Activated naive CD8-positive, alpha-beta T cell treated with anti-CD3 and anti-CD28 coated beads for 36 hours (primary cell): Measurements from ENCODE around the gene PLXNB2. TPM values are rescaled to one million over a fixed set of nuclear protein-coding genes. Genes with fewer than 3 reads are reported as not detected.

ENCODE experiments used
- DNase-seq: peaks from one replicate; pipeline ENCODE4 v3.0.0; 2021
- H3K27ac Mint-ChIP-seq: one replicate; pipeline ENCODE4 v1.8.0; 2022; ENCODE audit warnings: mild to moderate bottlenecking, moderate library complexity, mixed read lengths
- H3K27me3 Mint-ChIP-seq: one replicate; pipeline ENCODE4 v1.8.0; 2022; ENCODE audit warnings: mild to moderate bottlenecking, mixed read lengths
- H3K36me3 Mint-ChIP-seq: one replicate; pipeline ENCODE4 v1.8.0; 2021; ENCODE audit warnings: mild to moderate bottlenecking, mixed read lengths
- H3K4me1 Mint-ChIP-seq: one replicate; pipeline ENCODE4 v1.8.0; 2021; ENCODE audit warnings: mixed read lengths
- H3K4me3 Mint-ChIP-seq: one replicate; pipeline ENCODE4 v1.8.0; 2022; ENCODE audit warnings: mild to moderate bottlenecking, moderate library complexity, mixed read lengths
- H3K9me3 Mint-ChIP-seq: one replicate; pipeline ENCODE4 v1.8.0; 2022; ENCODE audit warnings: mixed read lengths
- total RNA-seq, 2 experiments: library from RNA; stranded (reverse); gene quantifications; one replicate each; pipeline ENCODE4 v1.2.3, GENCODE V29; 2021

PLXNB2 gene
- total RNA-seq, 2 experiments from 2014 or later: 16.1 to 16.8 TPM

DNA sequence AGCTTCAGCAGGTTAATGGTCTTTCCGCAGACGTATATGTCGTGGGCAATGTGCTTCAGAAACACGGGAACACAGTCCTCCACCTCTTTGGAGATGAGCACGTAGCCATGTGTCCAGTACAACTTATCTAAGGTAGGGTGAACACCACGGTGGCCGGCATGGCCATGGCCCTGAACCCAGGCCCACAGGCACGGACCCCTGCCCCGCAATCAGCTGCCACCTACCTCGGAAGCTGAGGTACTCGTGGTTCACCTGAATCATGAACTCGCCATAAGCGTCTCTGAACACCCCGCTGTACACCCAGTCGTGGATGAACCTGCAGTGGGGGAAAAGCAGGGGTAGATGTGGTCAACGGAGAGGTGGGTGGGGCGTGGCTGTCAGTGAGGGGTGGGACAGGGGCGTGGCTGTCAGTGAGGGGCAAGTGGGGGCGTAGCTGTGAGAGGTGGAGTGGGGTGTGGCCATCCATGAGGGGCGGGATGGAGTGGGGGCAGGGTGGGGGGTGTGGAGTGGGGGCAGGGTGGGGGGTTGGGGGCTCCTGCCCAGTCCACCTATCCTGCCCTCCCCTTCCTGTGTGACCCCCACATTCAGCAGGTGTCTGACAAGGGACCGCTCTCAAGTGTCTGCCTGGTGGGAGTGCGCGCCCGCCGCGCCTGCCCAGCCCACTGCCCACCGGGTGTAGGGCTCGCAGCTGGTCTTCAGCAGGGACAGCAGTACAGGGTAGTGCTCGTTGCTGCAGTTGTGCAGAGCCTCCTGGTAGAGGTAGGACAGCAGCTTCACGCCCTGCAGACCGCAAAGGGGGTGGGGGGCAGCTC lies 81.2 kb downstream of the PLXNB2 start:
- H3K27ac Mint-ChIP-seq: no peak overlapping the region
- H3K4me1 Mint-ChIP-seq: no peaks in the 10 kb centered on the region

DNA sequence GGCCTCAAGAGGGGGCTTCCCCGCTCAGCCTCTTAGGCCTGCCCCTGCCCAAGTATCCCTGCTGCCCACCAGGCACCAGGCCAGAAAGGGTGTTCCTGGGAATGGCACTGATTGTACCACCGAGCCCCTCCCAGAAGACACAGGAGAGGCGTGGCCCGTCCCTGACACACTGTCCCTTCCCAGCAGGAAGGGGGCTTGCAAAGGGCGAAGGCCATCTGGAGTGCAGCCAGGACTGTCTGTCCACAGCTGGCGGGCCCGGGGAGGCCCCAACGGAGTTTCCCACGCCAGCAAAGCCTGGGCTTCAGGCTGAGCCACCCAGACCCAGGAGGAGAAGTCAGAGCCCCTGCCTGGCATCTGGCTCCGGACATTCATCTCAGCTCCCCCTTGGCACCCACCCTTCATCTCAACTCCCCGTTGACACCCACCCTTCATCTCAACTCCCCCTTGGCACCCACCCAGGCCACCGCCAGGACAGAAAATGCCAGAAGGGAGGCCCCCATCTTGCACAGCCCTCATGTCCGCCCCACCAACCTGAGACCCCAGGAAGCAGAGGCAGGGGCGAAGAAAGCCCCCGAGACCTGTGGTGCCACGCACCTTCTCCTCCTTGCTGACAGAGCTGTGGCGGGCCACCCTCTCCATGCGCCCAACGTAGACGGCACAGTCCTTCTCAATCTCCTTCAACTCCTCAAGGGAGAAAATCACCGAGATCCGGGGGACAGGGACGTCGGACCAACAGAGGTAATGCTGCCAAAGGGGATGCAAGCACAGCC lies 82.1 kb downstream of the PLXNB2 start:
- Mint-ChIP-seq H3K4me1 (no peaks in the 10 kb centered on the region), H3K9me3 (no peaks in the 10 kb centered on the region), H3K4me3 (no peak overlapping the region), H3K27ac (no peak overlapping the region), H3K36me3 (peaks cover 9% of the 10 kb centered on the region), H3K27me3 (no peaks in the 10 kb centered on the region)
- DNase-seq: no peak

More for the DNA sequence above, 81.2 kb downstream of the PLXNB2 start:
- H3K9me3 Mint-ChIP-seq: no peaks in the 10 kb centered on the region
- H3K27me3 Mint-ChIP-seq: no peaks in the 10 kb centered on the region
- H3K36me3 Mint-ChIP-seq: peaks cover 5% of the 10 kb centered on the region
- no peak for DNase-seq
- no peak overlapping the region for H3K4me3 Mint-ChIP-seq

Other genes with a start within 250 kb of the PLXNB2 start
- gene TTLL8, start 249.3 kb downstream of the PLXNB2 start, total RNA-seq: not detected
- 1 to 10 TPM; 1.5 to 2.1 TPM for gene MLC1, start 222.2 kb downstream of the PLXNB2 start, total RNA-seq
- under 1 TPM; 0.14 to 0.23 TPM for gene MOV10L1, start 217.6 kb downstream of the PLXNB2 start, total RNA-seq
- gene PANX2, start 136.9 kb downstream of the PLXNB2 start, total RNA-seq: 1 to 10 TPM in 1 of 2 experiments, under 1 TPM in 1; 0.66 to 1.0 TPM
- 10 to 100 TPM; 77.8 to 79.4 TPM for gene TRABD, start 121.7 kb downstream of the PLXNB2 start, total RNA-seq
- 10 to 100 TPM; 20.0 to 20.9 TPM for gene SELENOO, start 106.6 kb downstream of the PLXNB2 start, total RNA-seq
- 10 to 100 TPM; 38.7 to 41.7 TPM for gene TUBGCP6, start 62.6 kb downstream of the PLXNB2 start, total RNA-seq
- gene HDAC10, start 56.4 kb downstream of the PLXNB2 start, total RNA-seq: 10 to 100 TPM; 37.3 to 42.3 TPM
- 1 to 10 TPM; 3.5 to 3.6 TPM for gene MAPK12, start 46.0 kb downstream of the PLXNB2 start, total RNA-seq
- gene MAPK11, start 37.3 kb downstream of the PLXNB2 start, total RNA-seq: 1 to 10 TPM; 3.2 to 3.3 TPM
- gene DENND6B, start 19.4 kb upstream of the PLXNB2 start, total RNA-seq: 1 to 10 TPM; 4.2 to 4.7 TPM
- gene PPP6R2, start 35.7 kb upstream of the PLXNB2 start, total RNA-seq: 10 to 100 TPM; 38.3 to 41.2 TPM
- 100 to 1,000 TPM; 101 to 102 TPM for gene SBF1, start 167.4 kb upstream of the PLXNB2 start, total RNA-seq
- gene ADM2, start 173.9 kb upstream of the PLXNB2 start, total RNA-seq: 1 to 10 TPM; 6.7 to 7.5 TPM
- gene MIOX, start 179.2 kb upstream of the PLXNB2 start, total RNA-seq: under 1 TPM in 1 of 2 experiments, not detected in 1; 0.29 TPM
- 10 to 100 TPM; 59.3 to 62.6 TPM for gene LMF2, start 200.1 kb upstream of the PLXNB2 start, total RNA-seq
- gene NCAPH2, start 200.6 kb upstream of the PLXNB2 start, total RNA-seq: 100 to 1,000 TPM; 143 to 152 TPM
- gene SCO2, start 218.0 kb upstream of the PLXNB2 start, total RNA-seq: 1 to 10 TPM; 5.0 to 6.0 TPM
- gene TYMP, start 222.4 kb upstream of the PLXNB2 start, total RNA-seq: 10 to 100 TPM; 75.7 to 76.8 TPM
- gene KLHDC7B, start 238.3 kb upstream of the PLXNB2 start, total RNA-seq: 10 to 100 TPM; 15.1 to 15.9 TPM